Activated T-helper 2 cell treated with anti-CD3 and anti-CD28 coated beads, Interferon-gamma antibody, Interleukin-2, Interleukin-4, amounts not matched to agents 10 μg/mL and 5 μg/mL and 100 μg/mL, durations not matched to agents 14 hours and 24 hours and 36 hours (primary cell): ENCODE data around the gene UNC93A. TPM values are rescaled to one million over a fixed set of nuclear protein-coding genes. Genes with fewer than 3 reads are reported as not detected.
"Not testable (repeated sequence)": the region's sequence is repeated elsewhere in the genome, so short reads cannot be mapped to it uniquely, and the experiment has no call there.

ENCODE experiments used
- DNase-seq: peaks from one replicate; pipeline ENCODE4 v3.0.0; 2021; ENCODE audit warnings: low spot score
- H3K27ac Mint-ChIP-seq: one replicate; pipeline ENCODE4 v1.8.0; 2021; ENCODE audit warnings: mixed read lengths
- H3K27me3 Mint-ChIP-seq: one replicate; pipeline ENCODE4 v1.8.0; 2021; ENCODE audit warnings: low read depth, mixed read lengths
- H3K36me3 Mint-ChIP-seq: one replicate; pipeline ENCODE4 v1.8.0; 2021; ENCODE audit warnings: low read depth, mixed read lengths
- H3K4me1 Mint-ChIP-seq: one replicate; pipeline ENCODE4 v1.8.0; 2021; ENCODE audit warnings: low read depth, mixed read lengths
- H3K4me3 Mint-ChIP-seq: one replicate; pipeline ENCODE4 v1.8.0; 2021; ENCODE audit warnings: low read depth, mild to moderate bottlenecking, moderate library complexity, mixed read lengths
- H3K9me3 Mint-ChIP-seq: one replicate; pipeline ENCODE4 v1.8.0; 2021; ENCODE audit warnings: mixed read lengths
- intact Hi-C: fragments of 100-400 bp; cut with micrococcal nuclease; formaldehyde crosslinking; loops from one replicate; pipeline ENCODE4 v1.15.1; 2023
- total RNA-seq: library from RNA; stranded (reverse); gene quantifications from 2 replicates; pipeline ENCODE4 v1.2.3, GENCODE V29; 2022

UNC93A gene
- total RNA-seq, 1 donor from 2014 or later: not detected

GRCh38 chr6:167258646-167259045, 32.5 kb upstream of the UNC93A start:
- intact Hi-C loops: no loop called here
- Mint-ChIP-seq H3K36me3 (no peaks in the 10 kb centered on the region), H3K27me3 (peaks cover 15% of the 10 kb centered on the region), H3K4me1 (no peaks in the 10 kb centered on the region), H3K27ac (no peak overlapping the region), H3K9me3 (peaks cover 8% of the 10 kb centered on the region), H3K4me3 (no peak overlapping the region)
- DNase-seq: no peak

- H3K4me3 Mint-ChIP-seq, H3K9me3 Mint-ChIP-seq, DNase-seq, H3K36me3 Mint-ChIP-seq, intact Hi-C loops, H3K4me1 Mint-ChIP-seq, H3K27ac Mint-ChIP-seq: not testable (repeated sequence)
- H3K27me3 Mint-ChIP-seq: peaks cover 19% of the 10 kb centered on the region
Observed at GRCh38 chr6:167266057-167266829, 24.9 kb upstream of the UNC93A start.

- Mint-ChIP-seq H3K36me3 (no peaks in the 10 kb centered on the region), H3K27ac (no peak overlapping the region), H3K9me3 (no peaks in the 10 kb centered on the region), H3K27me3 (peaks cover 17% of the 10 kb centered on the region), H3K4me1 (no peaks in the 10 kb centered on the region), H3K4me3 (no peak overlapping the region)
- no peak for DNase-seq
- intact Hi-C loops: no loop called here
Observed at GRCh38 chr6:167266830-167267555, 24.1 kb upstream of the UNC93A start.

GRCh38 chr6:167267556-167267898, 23.6 kb upstream of the UNC93A start:
- H3K36me3 Mint-ChIP-seq, intact Hi-C loops, H3K4me3 Mint-ChIP-seq, H3K27ac Mint-ChIP-seq, H3K9me3 Mint-ChIP-seq, DNase-seq, H3K4me1 Mint-ChIP-seq: not testable (repeated sequence)
- peaks cover 16% of the 10 kb centered on the region for H3K27me3 Mint-ChIP-seq

- Mint-ChIP-seq H3K27me3 (peaks cover 12% of the 10 kb centered on the region), H3K36me3 (no peaks in the 10 kb centered on the region), H3K4me1 (no peaks in the 10 kb centered on the region), H3K4me3 (no peak overlapping the region), H3K9me3 (no peaks in the 10 kb centered on the region), H3K27ac (no peak overlapping the region)
- intact Hi-C loops: no loop called here
- no peak for DNase-seq
Observed at GRCh38 chr6:167267921-167268401, 23.2 kb upstream of the UNC93A start.

GRCh38 chr6:167268683-167269280, 22.3 kb upstream of the UNC93A start:
- no peaks in the 10 kb centered on the region for H3K9me3 Mint-ChIP-seq
- DNase-seq: no peak
- no peaks in the 10 kb centered on the region for H3K36me3 Mint-ChIP-seq
- no peak overlapping the region for H3K4me3 Mint-ChIP-seq
- intact Hi-C loops: no loop called here
- H3K4me1 Mint-ChIP-seq: no peaks in the 10 kb centered on the region
- H3K27me3 Mint-ChIP-seq: peaks cover 10% of the 10 kb centered on the region
- H3K27ac Mint-ChIP-seq: no peak overlapping the region

- intact Hi-C loops: no loop called here
- Mint-ChIP-seq H3K4me1 (no peaks in the 10 kb centered on the region), H3K27ac (no peak overlapping the region), H3K27me3 (peaks cover 3% of the 10 kb centered on the region), H3K9me3 (no peaks in the 10 kb centered on the region), H3K4me3 (no peak overlapping the region), H3K36me3 (no peaks in the 10 kb centered on the region)
- no peak for DNase-seq
Observed at GRCh38 chr6:167270499-167271311, 20.4 kb upstream of the UNC93A start.

GRCh38 chr6:167272151-167272550, 19.0 kb upstream of the UNC93A start:
- Mint-ChIP-seq H3K27ac (no peak overlapping the region), H3K27me3 (no peaks in the 10 kb centered on the region), H3K4me3 (no peak overlapping the region), H3K36me3 (no peaks in the 10 kb centered on the region), H3K4me1 (no peaks in the 10 kb centered on the region), H3K9me3 (no peaks in the 10 kb centered on the region)
- no peak for DNase-seq
- intact Hi-C loops: no loop called here

- DNase-seq: no peak
- Mint-ChIP-seq H3K9me3 (no peaks in the 10 kb centered on the region), H3K27me3 (peaks cover 5% of the 10 kb centered on the region), H3K4me3 (no peak overlapping the region), H3K4me1 (no peaks in the 10 kb centered on the region), H3K36me3 (no peaks in the 10 kb centered on the region), H3K27ac (no peak overlapping the region)
- intact Hi-C loops: no loop called here
Observed at GRCh38 chr6:167272696-167273379, 18.3 kb upstream of the UNC93A start.

- no peaks in the 10 kb centered on the region for H3K9me3 Mint-ChIP-seq
- no peaks in the 10 kb centered on the region for H3K4me1 Mint-ChIP-seq
- peaks cover 15% of the 10 kb centered on the region for H3K27me3 Mint-ChIP-seq
- intact Hi-C loops: no loop called here
- no peak overlapping the region for H3K4me3 Mint-ChIP-seq
- no peak overlapping the region for H3K27ac Mint-ChIP-seq
- no peak for DNase-seq
- H3K36me3 Mint-ChIP-seq: no peaks in the 10 kb centered on the region
Observed at GRCh38 chr6:167274270-167274669, 16.8 kb upstream of the UNC93A start.

- H3K4me3 Mint-ChIP-seq: no peak overlapping the region
- intact Hi-C loops: no loop called here
- H3K27me3 Mint-ChIP-seq: peaks cover 15% of the 10 kb centered on the region
- H3K9me3 Mint-ChIP-seq: no peaks in the 10 kb centered on the region
- H3K27ac Mint-ChIP-seq: no peak overlapping the region
- H3K36me3 Mint-ChIP-seq: no peaks in the 10 kb centered on the region
- no peaks in the 10 kb centered on the region for H3K4me1 Mint-ChIP-seq
- no peak for DNase-seq
Observed at GRCh38 chr6:167275001-167275400, 16.1 kb upstream of the UNC93A start.

- no peaks in the 10 kb centered on the region for H3K9me3 Mint-ChIP-seq
- H3K27me3 Mint-ChIP-seq: peaks cover 15% of the 10 kb centered on the region
- intact Hi-C loops: no loop called here
- H3K4me3 Mint-ChIP-seq: no peak overlapping the region
- no peaks in the 10 kb centered on the region for H3K36me3 Mint-ChIP-seq
- no peak overlapping the region for H3K27ac Mint-ChIP-seq
- DNase-seq: no peak
- no peaks in the 10 kb centered on the region for H3K4me1 Mint-ChIP-seq
Observed at GRCh38 chr6:167275436-167275835, 15.7 kb upstream of the UNC93A start.
